ENCODE data around the gene SYT13.

Gene SYT13

GRCh38 chr11:45331839-45332238 is 45.7 kb upstream of the SYT13 start:
- DNase-seq (ENCODE audit: low read depth), result peak; percentile 17
- H3K4me3 ChIP-seq (ENCODE audit: control insufficient read depth, low read depth, low read length), result no peak overlapping the region
- TF ChIP-seq CTCF (conservative IDR thresholded peaks at IDR 0.05; ENCODE audit: control insufficient read depth, insufficient read depth, low read depth, low read length), result no peak

GRCh38 chr11:45328726-45329125 is 42.6 kb upstream of the SYT13 start:
- no peak for DNase-seq (ENCODE audit: low read depth)
- H3K4me3 ChIP-seq (ENCODE audit: control insufficient read depth, low read depth, low read length), result no peak overlapping the region
- TF ChIP-seq CTCF (conservative IDR thresholded peaks at IDR 0.05; ENCODE audit: control insufficient read depth, insufficient read depth, low read depth, low read length), result no peak

GRCh38 chr11:45324459-45324858 is 38.3 kb upstream of the SYT13 start:
- TF ChIP-seq CTCF (conservative IDR thresholded peaks at IDR 0.05; ENCODE audit: control insufficient read depth, insufficient read depth, low read depth, low read length), result no peak
- DNase-seq (ENCODE audit: low read depth), result no peak
- H3K4me3 ChIP-seq (ENCODE audit: control insufficient read depth, low read depth, low read length), result no peak overlapping the region

GRCh38 chr11:45323601-45324249 is 37.6 kb upstream of the SYT13 start:
- H3K4me3 ChIP-seq (ENCODE audit: control insufficient read depth, low read depth, low read length), result no peak overlapping the region
- TF ChIP-seq CTCF (conservative IDR thresholded peaks at IDR 0.05; ENCODE audit: control insufficient read depth, insufficient read depth, low read depth, low read length), result no peak
- DNase-seq (ENCODE audit: low read depth), result no peak

- TF ChIP-seq CTCF (conservative IDR thresholded peaks at IDR 0.05; ENCODE audit: control insufficient read depth, insufficient read depth, low read depth, low read length), result no peak
- H3K4me3 ChIP-seq (ENCODE audit: control insufficient read depth, low read depth, low read length), result no peak overlapping the region
- DNase-seq (ENCODE audit: low read depth), result no peak
These were observed 36.9 kb upstream of the SYT13 start for GRCh38 chr11:45322891-45323600.

- no peak overlapping the region for H3K4me3 ChIP-seq (ENCODE audit: control insufficient read depth, low read depth, low read length)
- no peak for TF ChIP-seq CTCF (conservative IDR thresholded peaks at IDR 0.05; ENCODE audit: control insufficient read depth, insufficient read depth, low read depth, low read length)
- no peak for DNase-seq (ENCODE audit: low read depth)
These were observed 36.1 kb upstream of the SYT13 start for GRCh38 chr11:45322111-45322705.

Data from fibroblast of mammary gland (primary cell).